GM19193 (cell line): ENCODE data around the gene KCTD1.

Experiments
- POLR2A ChIP-seq: IDR thresholded peaks from 4 replicates; pipeline ENCODE4 v1.6.1; 2011; ENCODE audit not compliant: insufficient read depth, insufficient read length; ENCODE audit errors: extremely low read depth

Gene KCTD1

DNA sequence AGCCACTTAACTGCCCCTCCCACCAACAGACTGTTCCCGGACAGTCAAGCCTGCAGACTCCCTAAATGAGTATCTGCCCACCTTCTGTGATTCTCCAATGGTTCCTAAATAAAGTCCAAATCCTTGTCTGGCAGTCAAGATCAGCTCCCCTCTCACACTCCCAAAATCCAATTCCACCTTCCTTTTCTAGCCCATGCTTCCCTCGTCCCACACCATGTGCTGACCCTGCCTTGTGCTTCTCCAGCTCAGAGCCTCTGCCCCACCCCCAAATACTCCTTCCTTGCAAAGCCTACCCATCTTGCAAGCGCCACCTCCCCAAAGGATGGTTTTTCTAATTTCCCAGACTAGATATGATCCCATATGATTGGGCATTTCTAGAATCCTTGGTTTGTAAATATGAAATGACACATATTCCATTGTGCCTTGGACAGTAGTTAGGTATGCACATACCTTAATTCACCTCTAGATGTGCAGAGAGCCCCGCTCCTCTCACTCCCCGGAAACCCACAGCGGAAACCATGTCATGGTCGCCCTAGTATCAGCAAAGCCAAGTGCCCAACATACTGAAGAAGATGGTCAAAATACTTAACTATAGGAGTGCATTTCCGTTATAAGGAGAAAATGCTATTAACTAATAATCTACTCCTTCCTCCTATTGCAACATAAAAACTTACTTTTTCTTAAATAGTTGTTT is 97.2 kb downstream of the KCTD1 start:
- no peak for TF ChIP-seq POLR2A

DNA sequence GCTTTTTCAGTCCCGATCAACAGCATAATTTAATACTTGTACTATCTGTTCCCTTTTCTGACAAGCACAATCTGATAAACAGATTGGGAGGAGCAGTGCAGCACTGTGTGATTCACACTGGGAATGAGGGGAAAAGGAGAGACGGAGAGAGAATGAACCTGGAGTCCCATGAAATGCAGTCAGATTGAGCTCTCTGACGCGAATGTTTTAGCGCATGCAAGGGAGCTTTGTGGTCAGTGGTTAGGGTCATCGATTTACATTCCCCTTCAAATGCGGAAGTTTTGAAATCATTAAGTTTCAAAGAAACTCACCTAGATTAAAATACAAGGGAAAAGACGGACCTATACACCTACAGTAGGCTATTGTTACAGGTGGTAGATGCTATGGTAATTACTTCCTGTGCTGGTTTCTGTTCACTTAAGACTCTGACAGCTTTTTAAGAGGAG is 99.6 kb downstream of the KCTD1 start:
- TF ChIP-seq POLR2A: no peak

DNA sequence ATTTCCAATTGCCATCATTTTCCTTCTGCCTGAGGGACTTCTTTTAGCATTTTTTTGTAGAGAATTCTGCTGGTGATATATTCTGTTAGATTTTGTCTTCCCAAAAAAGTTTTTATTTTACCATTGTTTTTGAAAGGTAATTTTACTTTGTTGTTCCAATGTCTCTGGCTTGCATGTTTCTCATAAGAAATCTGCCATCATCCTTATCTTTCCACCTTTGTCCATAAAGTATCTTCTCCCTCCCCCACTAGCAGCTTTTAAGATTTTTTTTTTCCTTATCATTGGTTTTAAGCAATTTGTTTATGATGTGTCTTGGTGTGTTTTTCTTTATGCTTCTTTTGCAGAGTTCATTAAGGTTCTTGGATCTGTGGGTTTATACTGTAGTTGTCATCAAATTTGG is 104.5 kb downstream of the KCTD1 start:
- no peak for TF ChIP-seq POLR2A

DNA sequence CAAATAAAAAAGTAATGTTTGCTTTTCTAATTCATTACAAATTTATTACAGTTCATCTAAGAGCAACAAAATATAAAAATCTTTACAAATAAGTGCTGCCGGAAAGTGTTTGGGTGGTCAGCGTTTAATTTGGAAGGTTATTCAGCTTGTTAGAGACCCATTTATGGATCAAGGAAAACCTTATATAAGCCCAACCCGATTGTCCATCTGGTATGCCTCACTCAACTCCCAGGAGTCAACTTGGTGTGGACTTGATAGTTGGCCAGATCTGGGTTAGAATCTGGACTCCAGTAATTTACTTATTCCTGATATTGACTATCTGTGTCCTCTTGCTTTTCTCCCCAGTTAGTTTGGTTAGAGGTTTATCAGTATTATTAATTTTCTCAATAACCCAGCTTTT is 106.2 kb downstream of the KCTD1 start:
- TF ChIP-seq POLR2A: no peak

DNA sequence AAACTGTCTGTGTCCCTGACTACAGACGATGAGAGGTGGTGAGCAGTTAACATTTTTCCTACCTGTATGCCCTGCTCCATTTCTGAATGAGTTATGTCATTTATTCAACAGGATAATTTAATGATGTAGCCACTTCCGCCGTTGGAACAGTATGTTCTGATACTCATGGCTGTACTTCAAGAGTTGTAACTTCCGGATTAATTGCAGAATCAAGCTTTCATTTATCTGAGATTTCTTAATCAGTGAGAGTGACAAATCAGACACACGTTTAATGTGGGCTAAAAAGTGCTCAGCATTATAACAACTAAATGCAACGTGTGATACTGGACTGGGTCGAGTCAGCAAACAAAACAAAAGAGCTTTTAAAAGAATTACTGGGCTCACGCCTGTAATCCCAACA is 107.7 kb downstream of the KCTD1 start:
- no peak for TF ChIP-seq POLR2A

DNA sequence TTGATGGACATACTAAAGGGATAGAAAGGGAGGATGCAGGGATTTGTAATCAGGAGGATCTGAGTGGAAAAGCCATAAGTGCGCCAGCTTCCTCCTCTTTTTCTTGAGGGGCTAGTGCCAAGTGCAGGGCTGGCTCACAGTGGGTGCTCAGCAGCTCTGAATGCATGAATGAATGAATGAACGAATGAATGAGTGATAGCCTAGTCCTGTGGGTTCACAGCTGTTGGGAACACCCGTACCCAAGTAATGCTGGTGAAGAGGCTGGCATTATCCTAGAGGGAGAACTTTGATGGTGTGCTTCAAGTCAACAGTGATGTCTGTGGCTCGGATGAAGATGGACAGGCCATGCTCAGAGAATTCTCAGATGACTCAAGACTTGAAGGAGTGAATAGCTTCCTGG is 108.8 kb downstream of the KCTD1 start:
- TF ChIP-seq POLR2A: no peak

DNA sequence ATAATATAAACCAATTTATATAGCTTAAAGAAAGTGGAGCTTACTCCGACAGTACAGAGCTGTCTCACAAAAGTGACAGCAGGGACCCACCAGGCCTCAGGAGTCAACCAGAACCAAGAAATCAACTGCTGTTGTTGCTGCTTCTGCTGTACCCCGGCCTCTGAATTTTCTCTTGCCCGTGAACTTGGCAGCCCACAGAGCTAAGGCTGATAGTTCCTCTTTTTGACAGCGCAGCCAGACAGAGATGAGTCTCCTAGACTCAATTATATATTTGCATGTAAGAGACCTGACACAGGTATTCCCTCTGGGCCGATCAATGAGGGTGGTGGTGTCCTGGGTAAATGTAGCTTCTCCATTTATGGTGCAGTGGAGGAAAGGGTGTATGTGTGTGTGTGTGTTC is 109.4 kb downstream of the KCTD1 start:
- TF ChIP-seq POLR2A: no peak

DNA sequence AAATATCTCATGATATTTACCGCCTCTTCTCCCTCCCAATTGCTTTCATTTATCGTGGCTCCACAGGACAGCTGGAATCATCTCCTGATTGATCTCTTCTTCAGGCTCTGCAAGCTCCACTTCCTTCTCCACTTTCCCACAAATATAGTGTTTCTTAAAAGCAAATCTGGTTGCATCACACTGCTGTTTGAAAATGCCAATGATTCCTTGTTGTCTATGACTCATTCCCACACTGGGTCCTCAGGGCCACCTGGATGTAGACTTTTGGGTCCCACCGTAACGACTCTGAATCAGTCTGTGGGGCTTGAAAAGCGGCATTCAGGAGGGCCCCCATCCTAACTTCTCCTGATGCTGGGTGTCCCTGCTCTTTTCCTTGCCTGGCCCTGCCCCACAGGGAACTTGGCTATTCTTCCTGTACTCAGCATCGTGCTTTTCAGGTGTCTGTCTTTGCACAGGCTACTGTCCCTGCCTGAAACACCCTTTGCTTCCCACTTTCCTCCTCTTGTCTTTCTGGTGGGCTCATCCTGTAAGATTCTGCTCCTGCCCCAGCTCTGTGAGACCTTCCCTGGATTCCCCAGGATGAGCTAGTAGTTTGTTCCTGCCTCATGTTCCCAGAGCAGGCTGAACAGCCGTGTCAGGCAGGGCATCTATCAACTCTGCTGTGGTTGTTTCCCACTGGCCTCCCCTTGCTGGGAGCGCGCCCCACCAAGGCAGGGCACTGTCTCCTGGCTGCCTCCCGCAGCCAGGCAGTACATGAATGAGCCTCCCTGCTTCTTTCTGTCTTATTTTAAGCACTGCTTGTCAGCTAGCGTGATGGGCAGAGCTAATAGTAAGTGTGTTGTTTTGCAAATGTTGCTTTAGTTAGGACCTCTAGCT is 111.9 kb downstream of the KCTD1 start:
- no peak for TF ChIP-seq POLR2A

DNA sequence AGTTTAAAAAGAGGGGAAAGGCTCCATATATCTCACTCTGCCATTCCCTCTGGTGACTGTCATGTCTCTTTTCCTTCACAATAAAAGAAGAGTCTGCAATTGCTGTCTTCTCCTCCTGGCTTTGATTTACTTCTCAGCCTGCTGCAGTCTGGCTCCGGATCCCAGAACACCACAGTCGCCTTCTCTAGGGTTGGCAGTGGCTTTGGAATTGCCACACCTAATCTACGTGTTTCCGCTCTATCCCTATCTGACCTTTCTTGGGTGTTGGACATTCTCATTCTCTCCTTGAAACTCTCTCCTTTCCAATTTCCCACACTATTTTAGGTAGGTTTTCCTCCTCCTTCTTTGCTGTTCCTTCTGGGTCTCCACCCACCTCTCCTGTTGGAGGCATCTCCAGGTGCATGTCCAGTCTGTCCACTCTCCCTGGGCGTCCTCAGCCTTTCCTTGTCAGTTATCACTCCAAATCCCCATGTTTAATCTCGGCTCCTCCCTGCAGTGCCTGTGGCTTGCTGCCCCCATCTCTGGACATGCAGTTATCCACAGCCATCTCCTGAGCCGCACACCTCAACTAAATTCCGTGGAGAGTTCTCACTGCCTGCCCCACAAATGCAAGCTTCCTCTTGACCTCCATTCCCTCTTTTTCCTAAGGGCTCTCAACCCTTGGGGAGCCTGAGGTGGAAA is 112.8 kb downstream of the KCTD1 start:
- TF ChIP-seq POLR2A: no peak

DNA sequence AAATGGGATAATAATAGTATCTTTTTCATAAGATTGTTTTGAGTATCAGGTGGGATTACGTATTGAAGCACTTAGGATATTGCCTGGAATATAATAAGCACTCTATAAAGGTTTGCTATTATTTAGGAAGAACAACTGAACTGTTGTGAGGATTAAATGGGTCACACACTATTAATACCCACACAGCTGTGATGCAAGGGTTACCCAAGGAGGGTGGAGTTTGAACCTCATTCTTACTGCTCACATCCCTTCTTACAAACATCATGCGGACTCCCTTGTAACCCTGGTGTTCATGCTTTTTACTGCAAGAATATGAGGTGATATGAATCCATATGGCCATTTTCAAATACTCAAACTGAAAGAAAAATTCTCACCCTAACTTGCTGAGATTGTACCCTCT is 113.5 kb downstream of the KCTD1 start:
- no peak for TF ChIP-seq POLR2A

DNA sequence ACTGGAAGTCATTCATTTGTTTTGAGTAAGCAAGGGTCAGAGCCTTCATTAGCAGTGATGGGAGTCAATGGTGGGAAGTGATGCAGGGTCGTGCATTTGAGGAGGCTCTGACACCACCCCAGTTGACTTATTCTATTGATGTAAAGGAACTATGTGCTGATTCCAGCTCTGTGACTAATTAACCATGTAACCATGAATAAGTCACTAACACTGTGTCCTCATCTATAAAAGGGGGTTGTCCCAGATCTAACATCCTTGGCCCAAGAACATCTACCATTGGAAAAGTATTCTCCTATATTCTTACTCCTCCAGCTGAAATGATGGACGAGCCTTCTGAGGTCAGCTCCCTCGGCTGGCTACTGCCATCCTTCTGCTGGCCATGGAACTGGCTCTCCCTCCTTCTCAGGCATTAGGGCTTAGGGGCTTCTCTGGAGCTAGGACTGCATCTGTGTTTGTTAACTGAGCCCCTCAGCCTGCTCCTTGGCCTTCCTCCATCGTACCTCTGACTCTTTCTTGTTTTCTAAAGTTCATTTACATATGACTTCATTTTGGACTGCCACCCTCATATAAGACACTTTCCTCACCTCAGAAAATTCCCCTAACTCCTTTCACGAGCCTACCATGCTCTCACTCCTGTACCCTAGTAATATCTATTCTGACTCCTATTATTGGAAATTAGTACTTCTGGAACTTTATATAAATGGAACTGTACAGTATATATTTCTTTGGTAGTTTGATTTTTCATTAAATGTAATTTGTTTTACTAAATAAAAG is 115.5 kb downstream of the KCTD1 start:
- TF ChIP-seq POLR2A: no peak

DNA sequence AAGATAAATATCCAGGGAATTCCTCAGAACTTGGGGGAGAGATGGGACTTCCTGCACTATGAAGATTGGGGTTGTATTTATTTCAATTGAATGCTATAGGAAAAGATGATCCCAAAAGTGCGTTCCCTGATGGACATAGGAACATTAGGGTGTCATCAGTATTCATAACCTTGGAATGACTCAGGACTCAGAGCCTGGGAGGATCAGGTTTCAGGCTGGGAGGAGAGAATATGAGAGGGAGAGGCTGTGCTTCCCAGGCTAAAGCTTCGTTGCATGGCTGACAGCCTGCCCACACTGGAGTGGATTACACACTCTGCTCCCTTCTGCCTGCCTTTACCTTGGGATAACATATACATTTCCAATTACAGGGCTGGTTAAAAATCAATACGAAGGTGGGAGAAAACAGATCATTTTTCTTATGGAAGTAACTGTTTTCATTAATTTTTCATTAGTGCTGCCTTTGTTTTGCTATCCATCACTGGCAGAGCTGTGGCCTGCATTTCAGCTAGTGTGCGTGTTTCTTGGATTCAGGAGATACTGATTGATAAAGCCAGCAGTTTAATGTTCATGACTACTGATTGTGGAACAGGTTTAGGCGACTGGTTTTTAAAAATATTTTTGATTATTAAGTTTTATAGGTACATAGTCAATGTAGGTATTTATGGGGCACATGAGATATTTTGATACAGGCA is 118.7 kb downstream of the KCTD1 start:
- no peak for TF ChIP-seq POLR2A

DNA sequence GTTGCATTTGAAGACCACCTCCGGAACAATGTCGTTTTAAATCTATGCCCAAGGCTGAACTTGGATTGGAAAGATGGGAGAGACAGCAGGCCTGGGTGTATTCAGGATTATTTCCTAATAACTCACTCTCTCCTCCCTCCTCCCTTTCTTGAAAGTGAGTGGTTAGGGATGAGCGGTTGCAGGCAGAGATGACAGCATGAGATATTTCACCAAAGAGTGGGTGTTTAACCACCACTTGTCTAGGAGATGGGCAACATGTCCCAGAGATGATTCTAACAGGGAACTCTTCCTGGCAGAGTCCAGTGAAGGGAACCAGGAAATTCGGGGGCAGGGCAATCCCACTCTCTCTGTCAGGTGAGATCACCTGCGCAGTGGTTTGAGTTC is 123.2 kb downstream of the KCTD1 start:
- TF ChIP-seq POLR2A: no peak

DNA sequence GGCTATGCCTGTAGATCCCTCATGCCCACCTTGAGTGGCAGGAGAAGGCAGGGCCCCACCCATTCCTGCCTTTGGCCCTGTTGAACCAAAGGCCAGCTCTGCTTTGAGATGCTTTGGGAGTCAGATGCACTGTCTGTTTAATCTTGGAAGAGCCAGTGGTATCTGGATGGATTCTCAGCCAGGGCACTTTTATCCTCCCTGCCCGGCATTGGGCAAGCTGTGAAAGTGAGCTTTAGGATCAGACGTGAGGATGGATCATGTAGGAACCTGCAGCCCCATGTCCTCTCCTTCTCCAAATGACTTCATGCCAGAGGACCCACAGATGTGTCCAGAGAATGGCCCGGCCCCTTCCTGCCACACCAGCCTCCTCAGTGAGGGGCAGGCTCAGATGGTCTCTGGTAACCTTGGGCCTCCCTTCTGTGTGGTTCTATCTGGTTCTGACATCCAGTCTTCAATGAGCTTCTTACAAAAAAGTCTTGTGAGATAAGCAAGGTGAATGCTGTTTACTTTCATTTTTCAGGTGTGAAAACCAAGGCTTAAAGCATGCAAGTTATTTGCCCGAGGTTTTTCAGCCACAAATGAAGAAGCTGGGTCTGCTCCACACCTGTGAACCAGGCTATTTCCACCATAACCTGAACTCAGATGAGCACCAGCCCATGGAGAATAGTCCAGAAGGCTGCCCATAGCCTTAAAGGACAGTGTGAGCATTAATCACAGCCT is 123.8 kb downstream of the KCTD1 start:
- TF ChIP-seq POLR2A: no peak

DNA sequence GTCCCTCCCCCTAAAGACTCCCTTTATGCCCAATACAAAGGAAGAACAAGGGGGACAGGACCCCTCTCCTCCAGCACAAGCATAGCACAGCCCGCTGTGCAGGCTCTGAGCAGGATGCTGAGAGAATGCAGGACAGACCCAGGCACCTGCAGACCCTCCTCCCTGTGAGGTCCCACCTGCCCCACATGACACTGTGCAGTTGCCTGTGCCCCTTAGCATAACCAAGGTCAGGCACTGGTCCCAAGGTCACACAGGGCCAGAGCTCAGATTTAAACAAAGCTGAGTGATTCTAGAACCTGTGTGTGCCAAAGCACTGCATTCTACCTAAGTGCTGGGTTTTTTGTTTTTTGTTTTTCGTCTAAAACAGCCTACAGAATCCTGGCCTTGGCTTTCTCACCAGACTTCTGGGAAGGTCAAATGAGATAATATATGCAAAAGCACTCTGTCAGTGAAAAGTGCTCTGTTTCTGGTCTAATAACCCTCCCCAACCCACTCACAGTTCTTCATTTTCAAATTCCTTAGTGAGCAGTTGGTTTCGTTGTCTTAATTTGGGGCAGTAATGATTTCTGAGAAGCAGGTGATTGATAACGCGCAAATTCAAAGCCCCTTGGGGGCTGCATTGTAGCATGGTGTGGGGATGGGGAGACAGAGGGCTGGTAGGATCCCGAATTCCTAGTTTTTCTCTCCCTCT is 125.7 kb downstream of the KCTD1 start:
- TF ChIP-seq POLR2A: no peak
